Measurements from ENCODE around the gene ISY1.
"Not testable (repeated sequence)": the region's sequence is repeated elsewhere in the genome, so short reads cannot be mapped to it uniquely, and the experiment has no call there.

Gene ISY1

GRCh38 chr3:129120254-129121004 lies 40.4 kb downstream of the ISY1 start:
- peak; percentile 51 for DNase-seq (ENCODE audit: low spot score)

GRCh38 chr3:129119365-129120100 lies 41.3 kb downstream of the ISY1 start:
- no peak for DNase-seq (ENCODE audit: low spot score)

GRCh38 chr3:129118745-129119144 lies 42.1 kb downstream of the ISY1 start:
- no peak for DNase-seq (ENCODE audit: low spot score)

GRCh38 chr3:129117134-129117533 lies 43.7 kb downstream of the ISY1 start:
- no peak for DNase-seq (ENCODE audit: low spot score)

GRCh38 chr3:129116482-129116946 lies 44.3 kb downstream of the ISY1 start:
- DNase-seq (ENCODE audit: low spot score) = no peak

- no peak for DNase-seq (ENCODE audit: low spot score)
Measured at GRCh38 chr3:129114455-129114854, 46.4 kb downstream of the ISY1 start.

GRCh38 chr3:129112308-129113052 lies 48.4 kb downstream of the ISY1 start:
- no peak for DNase-seq (ENCODE audit: low spot score)

GRCh38 chr3:129111076-129111780 lies 49.6 kb downstream of the ISY1 start:
- not testable (repeated sequence) for DNase-seq (ENCODE audit: low spot score)

GRCh38 chr3:129107793-129108192 lies 53.1 kb downstream of the ISY1 start:
- DNase-seq (ENCODE audit: low spot score) = no peak

- no peak for DNase-seq (ENCODE audit: low spot score)
Measured at GRCh38 chr3:129106866-129107565, 53.8 kb downstream of the ISY1 start.

GRCh38 chr3:129106320-129106719 lies 54.5 kb downstream of the ISY1 start:
- no peak for DNase-seq (ENCODE audit: low spot score)

GRCh38 chr3:129105862-129106261 lies 55.0 kb downstream of the ISY1 start:
- DNase-seq (ENCODE audit: low spot score) = no peak

- DNase-seq (ENCODE audit: low spot score) = no peak
Measured at GRCh38 chr3:129104498-129105079, 56.3 kb downstream of the ISY1 start.

GRCh38 chr3:129104051-129104450 lies 56.8 kb downstream of the ISY1 start:
- DNase-seq (ENCODE audit: low spot score) = no peak

- no peak for DNase-seq (ENCODE audit: low spot score)
Measured at GRCh38 chr3:129103296-129103695, 57.6 kb downstream of the ISY1 start.

GRCh38 chr3:129101370-129102138 lies 59.3 kb downstream of the ISY1 start:
- no peak for DNase-seq (ENCODE audit: low spot score)

- DNase-seq (ENCODE audit: low spot score) = no peak
Measured at GRCh38 chr3:129100274-129100673, 60.6 kb downstream of the ISY1 start.

GRCh38 chr3:129095285-129095684 lies 65.6 kb downstream of the ISY1 start:
- DNase-seq (ENCODE audit: low spot score) = no peak

GRCh38 chr3:129088312-129088711 lies 72.6 kb downstream of the ISY1 start:
- not testable (repeated sequence) for DNase-seq (ENCODE audit: low spot score)

- peak; percentile 33 for DNase-seq (ENCODE audit: low spot score)
Measured at GRCh38 chr3:129087904-129088303, 73.0 kb downstream of the ISY1 start.

Data from globus pallidus (tissue), 1 donor.